HL-60 (cell line): ENCODE measurements around the gene HHAT.

ENCODE experiments used
- DNase-seq, 2 experiments: peaks; one replicate each; pipeline ENCODE4 v3.0.0-alpha.2; 2010 to 2020; ENCODE audit warnings: low read depth in 1 of 2, low spot score in 1 of 2
- H3K27ac ChIP-seq: fragments of 250-450 bp; sonication (Bioruptor Pico); replicated peaks from 2 replicates; pipeline ENCODE4 v1.5.1; 2020; ENCODE audit warnings: mild to moderate bottlenecking, moderate library complexity
- H3K27me3 ChIP-seq: fragments of 250-450 bp; sonication (Bioruptor Pico); 2 replicates; pipeline ENCODE4 v1.5.1; 2021; ENCODE audit warnings: mild to moderate bottlenecking, moderate library complexity; ENCODE audit not compliant: insufficient read depth, poor library complexity, severe bottlenecking
- H3K4me3 ChIP-seq: replicated peaks from 2 replicates; pipeline ENCODE4 v1.5.1; 2011; ENCODE audit warnings: mild to moderate bottlenecking, control low read depth, low read length; ENCODE audit not compliant: insufficient read depth
- GABPA ChIP-seq: IDR thresholded peaks from 2 replicates; pipeline ENCODE4 v1.6.1; 2012; ENCODE audit warnings: low read depth
- POLR2AphosphoS5 ChIP-seq: IDR thresholded peaks from 2 replicates; pipeline ENCODE4 v1.6.1; 2012; ENCODE audit warnings: low read depth
- SPI1 ChIP-seq: IDR thresholded peaks from 2 replicates; pipeline ENCODE4 v1.6.1; 2012; ENCODE audit warnings: low read depth, mild to moderate bottlenecking, borderline replicate concordance
- TF ChIP-seq, protein P1 (sequence below): IDR thresholded peaks from 2 replicates; pipeline ENCODE4 v1.6.1; 2012; ENCODE audit warnings: low read depth; ENCODE audit not compliant: insufficient replicate concordance
- TF ChIP-seq, protein P2 (sequence below): IDR thresholded peaks from one replicate; pipeline ENCODE4 v1.5.1; 2011; ENCODE audit warnings: low read length, control low read depth, inconsistent platforms; ENCODE audit not compliant: insufficient read depth

Gene HHAT

DNA sequence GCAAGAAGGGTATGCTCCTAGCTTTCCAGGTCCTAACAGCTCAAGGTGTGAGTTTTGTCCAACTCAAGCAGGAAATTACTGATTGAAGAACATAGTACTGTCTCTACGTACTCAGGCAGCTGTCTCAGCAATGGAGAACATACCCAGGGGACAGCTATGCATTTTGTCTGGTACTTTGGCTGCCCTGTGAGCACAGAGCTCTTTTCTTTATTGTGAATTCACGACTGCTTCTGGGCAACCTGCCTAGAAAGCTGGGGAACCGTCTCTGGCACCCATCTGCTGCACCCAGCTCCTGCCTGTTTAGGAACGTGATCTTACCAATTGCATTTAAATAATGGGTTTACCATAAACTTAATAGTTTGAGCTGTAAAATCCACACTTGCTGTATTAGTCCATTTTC, 258.1 kb downstream of the HHAT start:
- Histone ChIP-seq H3K27me3 (peaks cover 3% of the 10 kb centered on the region), H3K4me3 (no peak overlapping the region), H3K27ac (no peak overlapping the region)
- no peak for DNase-seq
- TF ChIP-seq, protein P1, sequence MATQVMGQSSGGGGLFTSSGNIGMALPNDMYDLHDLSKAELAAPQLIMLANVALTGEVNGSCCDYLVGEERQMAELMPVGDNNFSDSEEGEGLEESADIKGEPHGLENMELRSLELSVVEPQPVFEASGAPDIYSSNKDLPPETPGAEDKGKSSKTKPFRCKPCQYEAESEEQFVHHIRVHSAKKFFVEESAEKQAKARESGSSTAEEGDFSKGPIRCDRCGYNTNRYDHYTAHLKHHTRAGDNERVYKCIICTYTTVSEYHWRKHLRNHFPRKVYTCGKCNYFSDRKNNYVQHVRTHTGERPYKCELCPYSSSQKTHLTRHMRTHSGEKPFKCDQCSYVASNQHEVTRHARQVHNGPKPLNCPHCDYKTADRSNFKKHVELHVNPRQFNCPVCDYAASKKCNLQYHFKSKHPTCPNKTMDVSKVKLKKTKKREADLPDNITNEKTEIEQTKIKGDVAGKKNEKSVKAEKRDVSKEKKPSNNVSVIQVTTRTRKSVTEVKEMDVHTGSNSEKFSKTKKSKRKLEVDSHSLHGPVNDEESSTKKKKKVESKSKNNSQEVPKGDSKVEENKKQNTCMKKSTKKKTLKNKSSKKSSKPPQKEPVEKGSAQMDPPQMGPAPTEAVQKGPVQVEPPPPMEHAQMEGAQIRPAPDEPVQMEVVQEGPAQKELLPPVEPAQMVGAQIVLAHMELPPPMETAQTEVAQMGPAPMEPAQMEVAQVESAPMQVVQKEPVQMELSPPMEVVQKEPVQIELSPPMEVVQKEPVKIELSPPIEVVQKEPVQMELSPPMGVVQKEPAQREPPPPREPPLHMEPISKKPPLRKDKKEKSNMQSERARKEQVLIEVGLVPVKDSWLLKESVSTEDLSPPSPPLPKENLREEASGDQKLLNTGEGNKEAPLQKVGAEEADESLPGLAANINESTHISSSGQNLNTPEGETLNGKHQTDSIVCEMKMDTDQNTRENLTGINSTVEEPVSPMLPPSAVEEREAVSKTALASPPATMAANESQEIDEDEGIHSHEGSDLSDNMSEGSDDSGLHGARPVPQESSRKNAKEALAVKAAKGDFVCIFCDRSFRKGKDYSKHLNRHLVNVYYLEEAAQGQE, result no peak
- TF ChIP-seq GABPA (no peak), POLR2AphosphoS5 (no peak), SPI1 (no peak)
- TF ChIP-seq, protein P2, sequence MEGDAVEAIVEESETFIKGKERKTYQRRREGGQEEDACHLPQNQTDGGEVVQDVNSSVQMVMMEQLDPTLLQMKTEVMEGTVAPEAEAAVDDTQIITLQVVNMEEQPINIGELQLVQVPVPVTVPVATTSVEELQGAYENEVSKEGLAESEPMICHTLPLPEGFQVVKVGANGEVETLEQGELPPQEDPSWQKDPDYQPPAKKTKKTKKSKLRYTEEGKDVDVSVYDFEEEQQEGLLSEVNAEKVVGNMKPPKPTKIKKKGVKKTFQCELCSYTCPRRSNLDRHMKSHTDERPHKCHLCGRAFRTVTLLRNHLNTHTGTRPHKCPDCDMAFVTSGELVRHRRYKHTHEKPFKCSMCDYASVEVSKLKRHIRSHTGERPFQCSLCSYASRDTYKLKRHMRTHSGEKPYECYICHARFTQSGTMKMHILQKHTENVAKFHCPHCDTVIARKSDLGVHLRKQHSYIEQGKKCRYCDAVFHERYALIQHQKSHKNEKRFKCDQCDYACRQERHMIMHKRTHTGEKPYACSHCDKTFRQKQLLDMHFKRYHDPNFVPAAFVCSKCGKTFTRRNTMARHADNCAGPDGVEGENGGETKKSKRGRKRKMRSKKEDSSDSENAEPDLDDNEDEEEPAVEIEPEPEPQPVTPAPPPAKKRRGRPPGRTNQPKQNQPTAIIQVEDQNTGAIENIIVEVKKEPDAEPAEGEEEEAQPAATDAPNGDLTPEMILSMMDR, result no peak

DNA sequence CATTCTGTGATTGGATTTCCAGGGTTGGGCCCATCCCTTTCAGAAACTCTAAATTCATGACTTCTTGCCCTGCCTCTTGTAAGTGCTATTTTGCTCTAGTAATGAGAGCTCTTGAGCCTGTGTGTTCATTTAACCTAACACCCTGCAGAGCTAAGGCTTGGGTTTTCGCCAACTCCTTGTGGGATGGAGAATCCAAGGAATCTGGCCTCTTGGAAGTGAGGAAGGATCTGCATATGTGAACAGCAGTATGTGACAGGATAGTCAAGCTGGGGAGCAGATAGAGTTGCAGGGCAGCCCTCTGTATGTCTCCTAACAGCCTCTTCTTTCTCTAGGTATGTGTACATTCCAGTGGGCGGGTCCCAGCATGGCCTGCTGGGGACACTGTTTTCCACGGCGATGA, 258.9 kb downstream of the HHAT start:
- TF ChIP-seq SPI1 (no peak), GABPA (no peak), POLR2AphosphoS5 (no peak)
- TF ChIP-seq, protein P1, result no peak
- TF ChIP-seq, protein P2, result no peak
- no peak for DNase-seq
- Histone ChIP-seq H3K4me3 (no peak overlapping the region), H3K27me3 (no peaks in the 10 kb centered on the region), H3K27ac (no peak overlapping the region)

DNA sequence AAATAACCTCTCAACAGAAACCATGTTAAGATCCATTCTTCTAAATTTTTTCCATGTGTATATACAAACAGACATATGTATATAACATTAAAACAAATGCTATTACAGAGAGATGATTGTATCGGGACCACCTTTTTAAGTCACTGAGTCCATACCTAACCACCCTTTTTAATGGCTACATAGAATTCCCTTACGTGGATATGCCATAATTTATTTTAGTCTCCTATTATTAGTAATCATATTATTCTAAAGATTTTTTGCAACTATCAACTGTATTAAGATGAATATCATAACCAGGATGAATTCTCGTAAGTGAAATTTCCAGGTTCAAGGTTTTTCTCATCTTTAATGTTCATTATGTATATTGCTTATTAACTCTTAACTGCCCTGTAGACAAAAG, 259.7 kb downstream of the HHAT start:
- H3K27me3 ChIP-seq, result no peaks in the 10 kb centered on the region
- no peak overlapping the region for H3K27ac ChIP-seq
- H3K4me3 ChIP-seq, result no peak overlapping the region
- no peak for DNase-seq
- TF ChIP-seq GABPA (no peak), SPI1 (no peak)
- TF ChIP-seq, protein P1, result no peak

DNA sequence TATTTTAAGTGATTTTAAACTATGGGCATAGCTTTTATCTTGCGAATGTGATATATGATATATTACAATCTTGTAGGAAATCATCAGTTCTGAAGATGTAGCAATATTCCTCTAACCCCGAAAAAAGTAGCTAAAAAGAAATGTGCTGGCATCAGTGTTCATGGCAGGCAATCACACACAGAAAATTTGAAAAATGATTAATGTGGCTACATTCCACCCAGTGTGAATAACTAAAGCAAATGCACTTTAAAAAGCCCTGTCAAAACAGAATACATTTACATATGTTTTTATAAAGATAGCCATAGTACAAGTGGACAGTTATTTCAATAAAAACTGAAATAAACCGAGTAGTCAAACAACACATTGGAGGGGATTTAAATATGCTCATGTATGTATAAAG, 260.2 kb downstream of the HHAT start:
- no peak overlapping the region for H3K4me3 ChIP-seq
- H3K27ac ChIP-seq, result no peak overlapping the region
- TF ChIP-seq SPI1, result no peak
- no peak for TF ChIP-seq GABPA
- TF ChIP-seq, protein P2, result no peak
- TF ChIP-seq, protein P1, result no peak
- no peak for TF ChIP-seq POLR2AphosphoS5
- no peaks in the 10 kb centered on the region for H3K27me3 ChIP-seq
- DNase-seq, result no peak
